OCI-LY1 (cell line): ENCODE data around the gene SLC9A7.

Source experiments
- H2AFZ ChIP-seq: fragments of 200-600 bp; sonication (generic), shearing (Covaris generic); 2 replicates; pipeline ENCODE4 v1.6.0; 2014; ENCODE audit warnings: antibody characterized with exemption, mild to moderate bottlenecking, low read length
- H3F3A ChIP-seq: fragments of 200-600 bp; sonication (generic), shearing (Covaris generic); 2 replicates; pipeline ENCODE4 v1.6.0; 2014; ENCODE audit warnings: mild to moderate bottlenecking, antibody characterized with exemption, low read length, moderate library complexity; ENCODE audit not compliant: insufficient read depth
- H3K27ac ChIP-seq: fragments of 200-600 bp; sonication (generic); 2 replicates; pipeline ENCODE4 v1.5.1; 2014; ENCODE audit warnings: low read length, mixed run types, mild to moderate bottlenecking, low read depth; ENCODE audit not compliant: poor library complexity, severe bottlenecking
- H3K27me3 ChIP-seq: fragments of 200-600 bp; sonication (generic); 2 replicates; pipeline ENCODE4 v1.6.0; 2014; ENCODE audit warnings: antibody characterized with exemption, mild to moderate bottlenecking, low read length, moderate library complexity; ENCODE audit not compliant: insufficient read depth
- H3K36me3 ChIP-seq: fragments of 200-600 bp; sonication (generic); 2 replicates; pipeline ENCODE4 v1.6.1; 2014; ENCODE audit warnings: mild to moderate bottlenecking, antibody characterized with exemption, low read length, moderate library complexity, mixed read lengths; ENCODE audit not compliant: insufficient read depth
- H3K4me1 ChIP-seq: fragments of 200-600 bp; sonication (generic); 2 replicates; pipeline ENCODE4 v1.5.1; 2014; ENCODE audit warnings: mild to moderate bottlenecking, low read length, moderate library complexity; ENCODE audit not compliant: insufficient read depth, severe bottlenecking
- H3K4me2 ChIP-seq: fragments of 200-600 bp; sonication (generic), shearing (Covaris generic); 2 replicates; pipeline ENCODE4 v1.6.1; 2014; ENCODE audit warnings: low read length
- H3K4me3 ChIP-seq: fragments of 200-600 bp; sonication (generic); 2 replicates; pipeline ENCODE4 v1.5.1; 2014; ENCODE audit warnings: low read length, low read depth, mild to moderate bottlenecking, mixed read lengths; ENCODE audit not compliant: poor library complexity, severe bottlenecking
- H3K79me2 ChIP-seq: fragments of 200-600 bp; shearing (Covaris generic); 2 replicates; pipeline ENCODE4 v1.6.1; 2016; ENCODE audit warnings: mixed run types, low read length, mixed read lengths; ENCODE audit not compliant: insufficient read depth
- H3K9ac ChIP-seq: fragments of 200-600 bp; sonication (generic), shearing (Covaris generic); 2 replicates; pipeline ENCODE4 v1.6.1; 2014; ENCODE audit warnings: mild to moderate bottlenecking, low read length, mixed read lengths
- H3K9me2 ChIP-seq: fragments of 200-600 bp; sonication (generic), shearing (Covaris generic); 2 replicates; pipeline ENCODE4 v1.6.1; 2014; ENCODE audit warnings: low read depth, mild to moderate bottlenecking, low read length, mixed read lengths
- H3K9me3 ChIP-seq: fragments of 200-600 bp; shearing (Covaris generic); 2 replicates; pipeline ENCODE4 v1.6.1; 2014; ENCODE audit warnings: low read length, mixed read lengths
- H4K20me1 ChIP-seq: fragments of 200-600 bp; sonication (generic), shearing (Covaris generic); 2 replicates; pipeline ENCODE4 v1.6.0; 2016; ENCODE audit warnings: mild to moderate bottlenecking, low read length; ENCODE audit not compliant: insufficient read depth
- EZH2 ChIP-seq: fragments of 200-600 bp; sonication (generic), shearing (Covaris generic); IDR thresholded peaks from 2 replicates; pipeline ENCODE4 v1.8.0; 2017; ENCODE audit warnings: borderline replicate concordance, mixed run types, mild to moderate bottlenecking, antibody characterized with exemption, low read length, moderate library complexity, mixed read lengths
- TF ChIP-seq, protein P1 (sequence below): fragments of 200-600 bp; sonication (generic), shearing (Covaris generic); IDR thresholded peaks from 2 replicates; pipeline ENCODE4 v1.5.1; 2017; ENCODE audit warnings: mild to moderate bottlenecking, antibody characterized with exemption, low read length, moderate library complexity, mixed read lengths

The SLC9A7 gene

DNA sequence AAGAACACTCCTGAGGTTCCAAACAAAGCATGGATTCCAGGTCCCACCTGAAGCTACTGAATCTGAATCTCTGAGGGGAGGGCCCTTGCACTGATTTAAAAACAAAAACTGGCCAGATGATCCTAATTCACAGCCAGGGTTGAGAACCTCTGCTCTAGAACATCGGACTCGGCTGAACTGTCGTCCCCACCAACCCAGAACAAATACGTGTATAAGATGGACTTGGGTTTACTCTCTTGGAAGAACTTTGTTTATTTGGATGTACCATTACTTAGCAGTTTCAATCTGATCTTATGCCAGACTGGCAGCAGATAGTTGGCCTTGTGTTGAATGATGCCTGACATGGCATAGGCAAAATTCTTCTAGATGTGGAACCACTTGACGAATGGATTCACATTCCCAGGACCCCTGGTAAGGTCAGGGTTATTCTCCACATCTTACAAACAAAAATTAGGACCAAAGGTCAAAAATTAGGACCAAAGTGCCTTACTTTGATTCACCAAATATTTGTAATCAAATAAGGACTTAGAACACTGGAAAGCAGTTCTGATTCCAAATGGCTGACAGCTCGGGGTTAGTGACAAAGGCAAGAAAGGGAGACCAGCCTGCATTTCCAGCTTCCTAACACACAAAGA is 156.3 kb downstream of the SLC9A7 start:
- Histone ChIP-seq H3K9ac (no peak overlapping the region), H2AFZ (no peak overlapping the region), H3K9me2 (no peaks in the 10 kb centered on the region), H3K9me3 (no peaks in the 10 kb centered on the region), H4K20me1 (no peaks in the 10 kb centered on the region), H3K4me2 (no peak overlapping the region), H3K27ac (no peak overlapping the region), H3F3A (no peaks in the 10 kb centered on the region), H3K36me3 (peaks cover 29% of the 10 kb centered on the region), H3K4me1 (no peaks in the 10 kb centered on the region), H3K79me2 (no peaks in the 10 kb centered on the region), H3K4me3 (no peak overlapping the region), H3K27me3 (no peaks in the 10 kb centered on the region)
- TF ChIP-seq, protein P1, sequence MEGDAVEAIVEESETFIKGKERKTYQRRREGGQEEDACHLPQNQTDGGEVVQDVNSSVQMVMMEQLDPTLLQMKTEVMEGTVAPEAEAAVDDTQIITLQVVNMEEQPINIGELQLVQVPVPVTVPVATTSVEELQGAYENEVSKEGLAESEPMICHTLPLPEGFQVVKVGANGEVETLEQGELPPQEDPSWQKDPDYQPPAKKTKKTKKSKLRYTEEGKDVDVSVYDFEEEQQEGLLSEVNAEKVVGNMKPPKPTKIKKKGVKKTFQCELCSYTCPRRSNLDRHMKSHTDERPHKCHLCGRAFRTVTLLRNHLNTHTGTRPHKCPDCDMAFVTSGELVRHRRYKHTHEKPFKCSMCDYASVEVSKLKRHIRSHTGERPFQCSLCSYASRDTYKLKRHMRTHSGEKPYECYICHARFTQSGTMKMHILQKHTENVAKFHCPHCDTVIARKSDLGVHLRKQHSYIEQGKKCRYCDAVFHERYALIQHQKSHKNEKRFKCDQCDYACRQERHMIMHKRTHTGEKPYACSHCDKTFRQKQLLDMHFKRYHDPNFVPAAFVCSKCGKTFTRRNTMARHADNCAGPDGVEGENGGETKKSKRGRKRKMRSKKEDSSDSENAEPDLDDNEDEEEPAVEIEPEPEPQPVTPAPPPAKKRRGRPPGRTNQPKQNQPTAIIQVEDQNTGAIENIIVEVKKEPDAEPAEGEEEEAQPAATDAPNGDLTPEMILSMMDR, result no peak
- no peak for TF ChIP-seq EZH2

DNA sequence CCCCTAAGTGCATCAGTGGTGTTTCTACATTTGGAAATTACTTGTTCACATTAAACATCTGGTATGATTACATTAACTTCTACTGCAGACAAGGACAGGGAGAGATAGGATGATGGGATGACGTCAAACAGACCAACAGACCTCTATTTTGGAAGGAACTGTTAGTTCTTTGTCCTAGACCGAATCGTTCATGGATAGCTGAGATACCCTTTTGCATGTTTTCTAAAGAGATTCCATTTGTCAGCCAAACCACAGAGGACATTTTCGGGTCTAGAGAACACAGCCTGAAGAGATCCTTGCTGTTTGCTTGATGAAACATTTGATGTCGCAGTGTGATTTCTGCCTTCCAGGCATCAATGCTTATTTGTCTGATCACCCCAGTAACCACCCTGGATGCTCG is 157.6 kb downstream of the SLC9A7 start:
- Histone ChIP-seq H3K4me3 (no peak overlapping the region), H3K27ac (no peak overlapping the region), H3F3A (no peaks in the 10 kb centered on the region), H3K27me3 (no peaks in the 10 kb centered on the region), H3K4me1 (no peaks in the 10 kb centered on the region), H4K20me1 (no peaks in the 10 kb centered on the region), H3K4me2 (no peak overlapping the region), H3K9me2 (no peaks in the 10 kb centered on the region), H2AFZ (no peak overlapping the region), H3K9ac (no peak overlapping the region), H3K79me2 (no peaks in the 10 kb centered on the region), H3K36me3 (peaks cover 23% of the 10 kb centered on the region), H3K9me3 (no peaks in the 10 kb centered on the region)
- TF ChIP-seq, protein P1, result no peak
- no peak for TF ChIP-seq EZH2

DNA sequence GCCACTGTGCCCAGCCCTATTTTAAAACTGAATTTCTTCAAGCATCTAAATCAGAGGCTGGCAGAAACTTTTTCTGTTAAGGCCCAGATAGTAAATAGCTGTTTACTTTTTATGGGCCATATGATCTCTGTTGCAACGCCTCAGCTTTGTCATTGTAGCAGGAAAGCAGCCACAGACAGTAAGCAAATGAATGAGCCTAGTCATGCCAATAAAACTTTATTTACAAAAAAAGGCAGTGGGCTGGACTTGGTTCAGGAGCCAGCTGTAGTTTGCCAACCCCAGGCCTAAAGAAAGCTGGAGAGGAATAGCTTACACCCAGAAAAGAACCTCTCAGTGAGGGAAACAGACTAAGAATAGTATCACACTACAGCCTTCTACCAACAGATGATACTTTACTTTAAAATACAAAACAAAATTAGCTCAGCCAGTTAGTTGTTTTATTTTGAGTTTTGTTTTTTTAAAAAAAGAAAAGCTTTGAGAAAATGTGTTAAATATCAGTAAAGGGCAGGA is 159.8 kb downstream of the SLC9A7 start:
- no peak overlapping the region for H3K4me2 ChIP-seq
- H3K27ac ChIP-seq, result no peak overlapping the region
- TF ChIP-seq, protein P1, result no peak
- no peak for TF ChIP-seq EZH2
- H3K4me3 ChIP-seq, result no peak overlapping the region
- H3K36me3 ChIP-seq, result peaks cover 23% of the 10 kb centered on the region
- no peaks in the 10 kb centered on the region for H3K27me3 ChIP-seq
- H3K9me2 ChIP-seq, result no peaks in the 10 kb centered on the region
- H2AFZ ChIP-seq, result no peak overlapping the region
- no peaks in the 10 kb centered on the region for H4K20me1 ChIP-seq
- H3K79me2 ChIP-seq, result no peaks in the 10 kb centered on the region
- H3K4me1 ChIP-seq, result no peaks in the 10 kb centered on the region
- H3K9ac ChIP-seq, result no peak overlapping the region
- no peaks in the 10 kb centered on the region for H3F3A ChIP-seq
- no peaks in the 10 kb centered on the region for H3K9me3 ChIP-seq
